Ramos (cell line): ENCODE data around the gene DISP1.
"Not testable (repeated sequence)": the region's sequence is repeated elsewhere in the genome, so short reads cannot be mapped to it uniquely, and the experiment has no call there.

Experiments
- in situ Hi-C: fragments of 300-500 bp; cut with MboI; formaldehyde crosslinking; loops from one replicate; pipeline ENCODE4 v1.14.3; 2022; ENCODE audit warnings: low sequenced_read_pairs; ENCODE audit not compliant: unreplicated experiment

The DISP1 gene

GRCh38 chr1:222843469-222844410 lies 28.9 kb downstream of the DISP1 start:
- in situ Hi-C loops = no loop called here

DNA sequence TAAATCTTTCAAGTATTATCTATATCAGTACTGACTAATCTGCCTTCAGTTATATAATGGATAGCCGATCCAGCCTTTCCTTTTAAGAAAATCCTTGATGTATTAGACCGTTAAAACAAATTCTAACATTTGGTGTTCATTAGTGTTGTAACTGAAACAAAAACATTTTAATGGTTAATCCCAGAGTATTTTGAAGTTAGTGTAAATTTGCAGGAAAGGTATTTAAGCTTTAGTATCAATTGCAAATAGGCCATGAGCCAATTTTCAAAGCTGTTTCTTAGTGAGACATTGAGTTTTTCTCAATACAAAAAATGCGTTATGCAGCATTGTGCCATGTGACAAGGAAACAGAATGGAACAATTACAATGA lies 29.6 kb downstream of the DISP1 start:
- in situ Hi-C loops = no loop called here

DNA sequence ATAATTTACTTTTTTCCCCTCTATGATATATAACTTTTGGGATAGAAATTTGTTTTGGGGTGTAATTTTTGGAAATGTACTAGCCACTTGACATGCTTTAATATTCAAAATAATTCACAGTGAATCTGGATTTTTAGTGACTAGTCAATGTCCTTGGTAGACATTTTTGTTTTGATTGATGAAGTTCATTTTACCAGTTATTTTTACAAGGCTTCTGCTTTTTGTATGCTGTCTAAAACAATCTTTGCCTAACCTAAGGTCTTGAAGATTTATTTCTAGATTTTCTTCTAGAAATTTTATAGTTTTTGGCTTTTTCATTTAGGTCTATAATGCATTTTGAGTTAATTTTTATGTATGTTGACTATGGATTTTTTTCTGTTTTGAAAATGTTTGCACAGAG lies 30.9 kb downstream of the DISP1 start:
- in situ Hi-C loops = no loop called here

DNA sequence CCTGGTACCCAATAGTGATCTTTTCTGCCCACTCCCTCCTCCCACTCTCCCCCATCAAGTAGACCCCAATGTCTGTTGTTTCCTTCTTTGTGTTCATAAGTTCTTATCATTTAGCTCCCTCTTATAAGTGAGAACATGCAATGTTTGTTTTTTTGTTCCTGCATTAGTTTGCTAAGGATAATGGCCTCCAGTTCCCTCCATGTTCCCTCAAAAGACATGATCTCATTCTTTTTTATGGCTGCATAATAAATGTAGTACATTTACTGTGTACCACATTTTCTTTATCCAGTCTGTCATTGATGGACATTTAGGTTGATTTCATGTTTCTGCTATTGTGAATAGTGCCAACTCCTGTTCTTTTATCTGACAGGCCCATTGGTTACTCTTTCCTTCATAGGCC lies 35.7 kb downstream of the DISP1 start:
- in situ Hi-C loops = not testable (repeated sequence)

- in situ Hi-C loops = no loop called here
Measured at GRCh38 chr1:222852326-222852725, 37.5 kb downstream of the DISP1 start.

DNA sequence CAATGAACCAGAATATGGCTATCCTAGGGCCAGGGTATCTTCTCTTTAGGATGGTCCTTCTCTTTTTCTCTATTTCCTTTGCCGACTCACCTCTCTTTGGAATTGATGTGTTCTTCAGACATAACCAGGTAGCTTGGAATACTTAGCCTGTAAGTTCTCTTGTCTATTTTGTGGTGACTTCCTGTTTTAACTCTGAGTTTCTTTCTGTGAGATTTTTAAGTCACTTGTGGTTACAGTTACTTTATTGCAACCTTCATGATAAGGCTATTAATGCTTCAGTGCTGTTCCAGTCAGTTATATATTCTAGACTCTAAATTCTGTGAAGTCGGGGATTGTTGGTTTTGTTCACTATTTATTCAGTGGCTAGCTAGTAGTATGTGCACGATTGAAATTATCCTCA lies 46.2 kb downstream of the DISP1 start:
- in situ Hi-C loops = no loop called here
